DOHH2 (cell line): Measurements from ENCODE around the gene ERC2.

Experiments used
- H3F3A ChIP-seq: fragments of 200-600 bp; sonication (generic), shearing (Covaris generic); 2 replicates; pipeline ENCODE4 v1.6.0; 2016; ENCODE audit warnings: antibody characterized with exemption, mild to moderate bottlenecking; ENCODE audit not compliant: control insufficient read depth, insufficient read depth
- H3K27ac ChIP-seq: fragments of 200-600 bp; sonication (generic); 2 replicates; pipeline ENCODE4 v1.5.1; 2014; ENCODE audit warnings: low read depth, mild to moderate bottlenecking, low read length, moderate library complexity
- H3K27me3 ChIP-seq: fragments of 200-600 bp; sonication (generic); 2 replicates; pipeline ENCODE4 v1.6.1; 2014; ENCODE audit warnings: mild to moderate bottlenecking, low read length, mixed read lengths; ENCODE audit not compliant: control insufficient read depth
- H3K36me3 ChIP-seq: fragments of 200-600 bp; sonication (generic); 2 replicates; pipeline ENCODE4 v1.6.1; 2014; ENCODE audit warnings: mild to moderate bottlenecking, low read length, moderate library complexity, mixed read lengths; ENCODE audit not compliant: control insufficient read depth
- H3K4me1 ChIP-seq: fragments of 200-600 bp; sonication (generic); 2 replicates; pipeline ENCODE4 v1.6.1; 2014; ENCODE audit warnings: mild to moderate bottlenecking, low read length, mixed read lengths; ENCODE audit not compliant: control insufficient read depth
- H3K4me2 ChIP-seq: fragments of 200-600 bp; sonication (generic); 2 replicates; pipeline ENCODE4 v1.6.0; 2014; ENCODE audit warnings: mild to moderate bottlenecking, low read length, moderate library complexity
- H3K4me3 ChIP-seq: fragments of 200-600 bp; sonication (generic); 2 replicates; pipeline ENCODE4 v1.5.1; 2014; ENCODE audit warnings: mild to moderate bottlenecking, low read length, mixed read lengths
- H3K79me2 ChIP-seq: fragments of 200-600 bp; sonication (generic); 2 replicates; pipeline ENCODE4 v1.6.1; 2014; ENCODE audit warnings: mild to moderate bottlenecking, low read length, mixed read lengths; ENCODE audit not compliant: control insufficient read depth
- H3K9me2 ChIP-seq: fragments of 200-600 bp; sonication (generic); replicated peaks from 2 replicates; pipeline ENCODE4 v1.6.1; 2014; ENCODE audit warnings: mild to moderate bottlenecking, low read length, mixed read lengths; ENCODE audit not compliant: control insufficient read depth
- H3K9me3 ChIP-seq: fragments of 200-600 bp; sonication (generic); 2 replicates; pipeline ENCODE4 v1.6.1; 2014; ENCODE audit warnings: antibody characterized with exemption, low read length, mixed read lengths; ENCODE audit not compliant: control insufficient read depth, insufficient read depth
- H4K20me1 ChIP-seq: fragments of 200-600 bp; sonication (generic); 2 replicates; pipeline ENCODE4 v1.6.0; 2014; ENCODE audit warnings: low read depth, mild to moderate bottlenecking, antibody characterized with exemption, low read length, moderate library complexity; ENCODE audit not compliant: control insufficient read depth, insufficient read depth
- EZH2phosphoT487 ChIP-seq: fragments of 200-600 bp; sonication (generic); IDR thresholded peaks from 2 replicates; pipeline ENCODE4 v1.6.1; 2017; ENCODE audit warnings: borderline replicate concordance, mild to moderate bottlenecking, antibody characterized with exemption, low read length, moderate library complexity, mixed read lengths
- TF ChIP-seq, protein P1 (sequence below): fragments of 200-600 bp; sonication (generic); IDR thresholded peaks from one replicate; pipeline ENCODE4 v1.5.1; 2014; ENCODE audit warnings: antibody characterized with exemption, mild to moderate bottlenecking, low read depth, low read length; ENCODE audit not compliant: poor library complexity, severe bottlenecking

Gene ERC2

DNA sequence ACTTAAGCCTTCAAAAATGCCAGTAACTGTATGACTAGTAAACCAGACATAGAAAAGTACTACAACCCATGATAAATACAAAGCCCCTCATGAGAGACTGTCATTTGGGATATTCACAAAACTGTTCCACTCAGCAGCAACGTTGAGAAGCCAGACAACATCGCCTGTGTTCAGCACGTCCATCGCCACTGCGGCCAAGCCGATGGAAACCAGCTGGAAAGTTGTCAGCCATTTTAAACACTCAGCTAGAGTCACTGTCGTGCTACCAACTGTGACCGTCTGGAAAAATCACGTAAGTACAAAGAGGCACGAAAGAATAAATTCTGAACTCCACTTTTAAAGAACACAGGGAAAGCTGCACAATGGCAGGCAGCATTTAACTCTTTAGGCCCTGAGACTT, 640.5 kb downstream of the ERC2 start:
- Histone ChIP-seq H3K4me2 (no peak overlapping the region), H3K4me1 (no peaks in the 10 kb centered on the region), H3F3A (no peaks in the 10 kb centered on the region), H4K20me1 (no peaks in the 10 kb centered on the region), H3K4me3 (no peak overlapping the region), H3K27ac (no peak overlapping the region), H3K36me3 (no peaks in the 10 kb centered on the region), H3K27me3 (no peaks in the 10 kb centered on the region), H3K9me3 (no peaks in the 10 kb centered on the region), H3K9me2 (no peaks in the 10 kb centered on the region), H3K79me2 (no peaks in the 10 kb centered on the region)
- no peak for TF ChIP-seq EZH2phosphoT487

DNA sequence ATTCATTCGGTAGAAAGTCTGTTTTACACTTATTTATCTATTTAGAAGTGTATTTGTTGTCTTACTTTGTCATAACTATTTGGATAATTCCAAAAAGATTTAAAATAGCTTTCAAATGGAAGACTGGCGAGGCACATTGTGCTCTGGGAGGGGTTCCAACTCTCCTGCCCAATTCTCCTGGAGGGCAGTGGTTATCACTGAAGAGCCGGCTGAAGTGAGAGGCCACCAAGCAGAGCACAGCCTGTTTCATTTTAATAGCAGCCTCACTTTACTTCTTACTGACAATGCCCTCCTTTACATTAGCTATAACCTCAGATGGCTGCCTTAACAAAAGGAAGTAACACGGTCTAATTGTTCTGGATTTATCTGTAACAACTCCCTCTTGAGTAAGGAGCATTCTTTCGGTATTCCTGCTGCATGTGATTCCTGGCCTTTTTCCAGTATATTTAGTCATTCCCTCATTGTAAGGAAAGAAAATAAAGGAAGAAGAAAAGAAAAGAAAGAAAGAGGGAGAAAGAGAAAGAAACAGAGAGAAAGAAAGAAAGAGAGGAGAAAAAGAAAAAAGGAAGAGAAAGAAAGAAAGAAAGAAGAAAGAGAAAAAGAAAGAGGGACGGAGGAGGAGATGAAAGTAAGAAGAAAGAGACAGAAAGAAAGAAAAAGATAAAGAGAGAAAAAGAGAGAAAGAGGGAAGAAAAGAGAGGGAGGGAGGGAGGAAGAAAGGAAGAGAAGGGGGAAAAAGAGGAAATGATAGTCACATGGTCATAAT, 641.4 kb downstream of the ERC2 start:
- no peaks in the 10 kb centered on the region for H3K27me3 ChIP-seq

DNA sequence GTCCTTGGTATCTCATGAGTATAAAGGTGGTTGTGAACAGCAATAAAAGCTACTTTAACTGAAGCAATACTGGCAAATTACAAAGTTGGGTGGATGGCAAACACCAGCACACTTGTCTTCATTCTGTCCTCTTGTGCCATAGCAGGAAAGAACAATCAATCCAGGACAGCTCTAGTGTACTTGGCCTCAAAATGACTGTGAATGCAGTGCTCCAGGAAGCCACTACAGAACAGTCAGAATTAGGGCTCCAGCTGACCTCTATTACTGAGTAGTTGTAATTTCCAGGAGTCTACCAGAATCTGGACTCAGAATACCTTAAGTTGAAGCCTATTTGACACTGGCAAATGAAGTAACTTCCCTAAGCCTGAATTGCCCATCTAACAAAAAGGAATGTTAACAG, 642.2 kb downstream of the ERC2 start:
- H3K27me3 ChIP-seq, result no peaks in the 10 kb centered on the region
- no peaks in the 10 kb centered on the region for H3K9me2 ChIP-seq
- no peaks in the 10 kb centered on the region for H3K9me3 ChIP-seq
- TF ChIP-seq, protein P1, sequence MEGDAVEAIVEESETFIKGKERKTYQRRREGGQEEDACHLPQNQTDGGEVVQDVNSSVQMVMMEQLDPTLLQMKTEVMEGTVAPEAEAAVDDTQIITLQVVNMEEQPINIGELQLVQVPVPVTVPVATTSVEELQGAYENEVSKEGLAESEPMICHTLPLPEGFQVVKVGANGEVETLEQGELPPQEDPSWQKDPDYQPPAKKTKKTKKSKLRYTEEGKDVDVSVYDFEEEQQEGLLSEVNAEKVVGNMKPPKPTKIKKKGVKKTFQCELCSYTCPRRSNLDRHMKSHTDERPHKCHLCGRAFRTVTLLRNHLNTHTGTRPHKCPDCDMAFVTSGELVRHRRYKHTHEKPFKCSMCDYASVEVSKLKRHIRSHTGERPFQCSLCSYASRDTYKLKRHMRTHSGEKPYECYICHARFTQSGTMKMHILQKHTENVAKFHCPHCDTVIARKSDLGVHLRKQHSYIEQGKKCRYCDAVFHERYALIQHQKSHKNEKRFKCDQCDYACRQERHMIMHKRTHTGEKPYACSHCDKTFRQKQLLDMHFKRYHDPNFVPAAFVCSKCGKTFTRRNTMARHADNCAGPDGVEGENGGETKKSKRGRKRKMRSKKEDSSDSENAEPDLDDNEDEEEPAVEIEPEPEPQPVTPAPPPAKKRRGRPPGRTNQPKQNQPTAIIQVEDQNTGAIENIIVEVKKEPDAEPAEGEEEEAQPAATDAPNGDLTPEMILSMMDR, result no peak
- TF ChIP-seq EZH2phosphoT487, result no peak
- no peak overlapping the region for H3K27ac ChIP-seq
- H3K79me2 ChIP-seq, result no peaks in the 10 kb centered on the region
- no peaks in the 10 kb centered on the region for H3K4me1 ChIP-seq
- no peaks in the 10 kb centered on the region for H3F3A ChIP-seq
- no peak overlapping the region for H3K4me3 ChIP-seq
- no peaks in the 10 kb centered on the region for H4K20me1 ChIP-seq
- no peaks in the 10 kb centered on the region for H3K36me3 ChIP-seq
- H3K4me2 ChIP-seq, result no peak overlapping the region

More for the DNA sequence above, 641.4 kb downstream of the ERC2 start:
- Histone ChIP-seq H3K4me1 (no peaks in the 10 kb centered on the region), H4K20me1 (no peaks in the 10 kb centered on the region), H3K79me2 (no peaks in the 10 kb centered on the region), H3K4me3 (no peak overlapping the region), H3K36me3 (no peaks in the 10 kb centered on the region), H3K9me2 (no peaks in the 10 kb centered on the region), H3F3A (no peaks in the 10 kb centered on the region), H3K4me2 (no peak overlapping the region), H3K27ac (no peak overlapping the region), H3K9me3 (no peaks in the 10 kb centered on the region)
- TF ChIP-seq, protein P1, result no peak

GRCh38 chr3:55824406-55824805, 643.9 kb downstream of the ERC2 start:
- no peaks in the 10 kb centered on the region for H3K4me1 ChIP-seq
- H3K4me2 ChIP-seq, result no peak overlapping the region
- no peaks in the 10 kb centered on the region for H4K20me1 ChIP-seq
- no peak overlapping the region for H3K27ac ChIP-seq
- H3K9me3 ChIP-seq, result no peaks in the 10 kb centered on the region
- no peaks in the 10 kb centered on the region for H3K36me3 ChIP-seq
- no peaks in the 10 kb centered on the region for H3K79me2 ChIP-seq
- H3K4me3 ChIP-seq, result no peak overlapping the region
- H3K9me2 ChIP-seq, result no peaks in the 10 kb centered on the region
- no peaks in the 10 kb centered on the region for H3F3A ChIP-seq
- no peaks in the 10 kb centered on the region for H3K27me3 ChIP-seq
- TF ChIP-seq EZH2phosphoT487, result no peak
- TF ChIP-seq, protein P1, result no peak
